HFF-Myc (cell line): ENCODE measurements around the gene USP53.

Experiments
- DNase-seq: peaks from one replicate; pipeline ENCODE4 v3.0.0-alpha.2; 2011; ENCODE audit warnings: low read depth; ENCODE audit errors: extremely low read depth
- H3K4me3 ChIP-seq: replicated peaks from 2 replicates; pipeline ENCODE4 v1.5.1; 2011; ENCODE audit warnings: low read depth, mild to moderate bottlenecking, control low read depth, low read length
- CTCF ChIP-seq: IDR thresholded peaks from 2 replicates; pipeline ENCODE4 v1.5.1; 2012; ENCODE audit warnings: mild to moderate bottlenecking, low read depth, low read length, control low read depth; ENCODE audit errors: missing control alignments

USP53 gene

GRCh38 chr4:119307606-119308005, 95.1 kb downstream of the USP53 start:
- TF ChIP-seq CTCF: no peak

GRCh38 chr4:119310826-119311225, 98.3 kb downstream of the USP53 start:
- no peak overlapping the region for H3K4me3 ChIP-seq
- DNase-seq: no peak
- TF ChIP-seq CTCF: no peak

More at GRCh38 chr4:119307606-119308005, 95.1 kb downstream of the USP53 start:
- DNase-seq: no peak
- no peak overlapping the region for H3K4me3 ChIP-seq

GRCh38 chr4:119313237-119313636, 100.7 kb downstream of the USP53 start:
- H3K4me3 ChIP-seq: no peak overlapping the region
- TF ChIP-seq CTCF: no peak
- DNase-seq: no peak

- no peak overlapping the region for H3K4me3 ChIP-seq
- DNase-seq: no peak
- TF ChIP-seq CTCF: peak; percentile 48
Measured at GRCh38 chr4:119314356-119314755, 101.8 kb downstream of the USP53 start.

GRCh38 chr4:119315036-119315435, 102.5 kb downstream of the USP53 start:
- no peak for TF ChIP-seq CTCF
- no peak overlapping the region for H3K4me3 ChIP-seq
- no peak for DNase-seq

- no peak overlapping the region for H3K4me3 ChIP-seq
- DNase-seq: no peak
- no peak for TF ChIP-seq CTCF
Measured at GRCh38 chr4:119317990-119318389, 105.5 kb downstream of the USP53 start.
